ENCODE measurements around the gene LPAR3.

LPAR3 gene

GRCh38 chr1:84872696-84873355 is 20.2 kb downstream of the LPAR3 start:
- no peak for DNase-seq (ENCODE audit: low read depth)
- peaks cover 8% of the 10 kb centered on the region for H3K27me3 ChIP-seq (replicated peaks; ENCODE audit: control insufficient read depth, insufficient read depth, low read length)
- no peak overlapping the region for H3K4me3 ChIP-seq (ENCODE audit: low read length)

GRCh38 chr1:84871181-84871580 is 21.8 kb downstream of the LPAR3 start:
- no peak overlapping the region for H3K9ac ChIP-seq (ENCODE audit: low read length)

More at GRCh38 chr1:84872696-84873355, 20.2 kb downstream of the LPAR3 start:
- Histone ChIP-seq H3K4me1 (ENCODE audit: control insufficient read depth, insufficient read depth, low read length) (no peaks in the 10 kb centered on the region), H3K9me3 (ENCODE audit: control insufficient read depth, low read length) (no peaks in the 10 kb centered on the region), H3K9ac (ENCODE audit: low read length) (no peak overlapping the region), H3K36me3 (ENCODE audit: control insufficient read depth, insufficient read depth, low read length, severe bottlenecking) (no peaks in the 10 kb centered on the region)

GRCh38 chr1:84870591-84870990 is 22.4 kb downstream of the LPAR3 start:
- Histone ChIP-seq H3K4me3 (ENCODE audit: low read length) (no peak overlapping the region), H3K9me3 (ENCODE audit: control insufficient read depth, low read length) (no peaks in the 10 kb centered on the region), H3K4me1 (ENCODE audit: control insufficient read depth, insufficient read depth, low read length) (no peaks in the 10 kb centered on the region), H3K9ac (ENCODE audit: low read length) (no peak overlapping the region), H3K27me3 (replicated peaks; ENCODE audit: control insufficient read depth, insufficient read depth, low read length) (no peaks in the 10 kb centered on the region), H3K36me3 (ENCODE audit: control insufficient read depth, insufficient read depth, low read length, severe bottlenecking) (no peaks in the 10 kb centered on the region)
- no peak for DNase-seq (ENCODE audit: low read depth)

More at GRCh38 chr1:84871181-84871580, 21.8 kb downstream of the LPAR3 start:
- Histone ChIP-seq H3K4me3 (ENCODE audit: low read length) (no peak overlapping the region), H3K36me3 (ENCODE audit: control insufficient read depth, insufficient read depth, low read length, severe bottlenecking) (no peaks in the 10 kb centered on the region), H3K4me1 (ENCODE audit: control insufficient read depth, insufficient read depth, low read length) (no peaks in the 10 kb centered on the region), H3K9me3 (ENCODE audit: control insufficient read depth, low read length) (no peaks in the 10 kb centered on the region), H3K27me3 (replicated peaks; ENCODE audit: control insufficient read depth, insufficient read depth, low read length) (peaks cover 3% of the 10 kb centered on the region)
- peak; percentile 62 for DNase-seq (ENCODE audit: low read depth)

- Histone ChIP-seq H3K36me3 (ENCODE audit: control insufficient read depth, insufficient read depth, low read length, severe bottlenecking) (no peaks in the 10 kb centered on the region), H3K27me3 (replicated peaks; ENCODE audit: control insufficient read depth, insufficient read depth, low read length) (no peaks in the 10 kb centered on the region), H3K9ac (ENCODE audit: low read length) (no peak overlapping the region), H3K4me1 (ENCODE audit: control insufficient read depth, insufficient read depth, low read length) (no peaks in the 10 kb centered on the region), H3K4me3 (ENCODE audit: low read length) (no peak overlapping the region), H3K9me3 (ENCODE audit: control insufficient read depth, low read length) (no peaks in the 10 kb centered on the region)
- DNase-seq (ENCODE audit: low read depth) = peak; percentile 25
These were observed 23.3 kb downstream of the LPAR3 start for GRCh38 chr1:84869720-84870119.

- DNase-seq (ENCODE audit: low read depth) = no peak
- H3K9ac ChIP-seq (ENCODE audit: low read length) = no peak overlapping the region
- no peaks in the 10 kb centered on the region for H3K36me3 ChIP-seq (ENCODE audit: control insufficient read depth, insufficient read depth, low read length, severe bottlenecking)
- H3K27me3 ChIP-seq (replicated peaks; ENCODE audit: control insufficient read depth, insufficient read depth, low read length) = no peaks in the 10 kb centered on the region
- no peak overlapping the region for H3K4me3 ChIP-seq (ENCODE audit: low read length)
- H3K4me1 ChIP-seq (ENCODE audit: control insufficient read depth, insufficient read depth, low read length) = no peaks in the 10 kb centered on the region
- H3K9me3 ChIP-seq (ENCODE audit: control insufficient read depth, low read length) = no peaks in the 10 kb centered on the region
These were observed 30.2 kb downstream of the LPAR3 start for GRCh38 chr1:84862810-84863251.

GRCh38 chr1:84861988-84862644 is 30.9 kb downstream of the LPAR3 start:
- H3K4me1 ChIP-seq (ENCODE audit: control insufficient read depth, insufficient read depth, low read length) = no peaks in the 10 kb centered on the region
- no peak overlapping the region for H3K9ac ChIP-seq (ENCODE audit: low read length)
- DNase-seq (ENCODE audit: low read depth) = no peak
- H3K4me3 ChIP-seq (ENCODE audit: low read length) = no peak overlapping the region
- H3K9me3 ChIP-seq (ENCODE audit: control insufficient read depth, low read length) = no peaks in the 10 kb centered on the region
- H3K27me3 ChIP-seq (replicated peaks; ENCODE audit: control insufficient read depth, insufficient read depth, low read length) = no peaks in the 10 kb centered on the region
- no peaks in the 10 kb centered on the region for H3K36me3 ChIP-seq (ENCODE audit: control insufficient read depth, insufficient read depth, low read length, severe bottlenecking)

GRCh38 chr1:84861516-84861915 is 31.5 kb downstream of the LPAR3 start:
- no peak for DNase-seq (ENCODE audit: low read depth)
- H3K4me3 ChIP-seq (ENCODE audit: low read length) = no peak overlapping the region
- no peaks in the 10 kb centered on the region for H3K27me3 ChIP-seq (replicated peaks; ENCODE audit: control insufficient read depth, insufficient read depth, low read length)
- no peaks in the 10 kb centered on the region for H3K9me3 ChIP-seq (ENCODE audit: control insufficient read depth, low read length)
- no peaks in the 10 kb centered on the region for H3K4me1 ChIP-seq (ENCODE audit: control insufficient read depth, insufficient read depth, low read length)
- H3K9ac ChIP-seq (ENCODE audit: low read length) = no peak overlapping the region
- H3K36me3 ChIP-seq (ENCODE audit: control insufficient read depth, insufficient read depth, low read length, severe bottlenecking) = no peaks in the 10 kb centered on the region

- no peaks in the 10 kb centered on the region for H3K9me3 ChIP-seq (ENCODE audit: control insufficient read depth, low read length)
- H3K27me3 ChIP-seq (replicated peaks; ENCODE audit: control insufficient read depth, insufficient read depth, low read length) = no peaks in the 10 kb centered on the region
- H3K4me3 ChIP-seq (ENCODE audit: low read length) = no peak overlapping the region
- no peaks in the 10 kb centered on the region for H3K36me3 ChIP-seq (ENCODE audit: control insufficient read depth, insufficient read depth, low read length, severe bottlenecking)
- no peak overlapping the region for H3K9ac ChIP-seq (ENCODE audit: low read length)
- H3K4me1 ChIP-seq (ENCODE audit: control insufficient read depth, insufficient read depth, low read length) = peaks cover 3% of the 10 kb centered on the region
- peak; percentile 57 for DNase-seq (ENCODE audit: low read depth)
These were observed 33.1 kb downstream of the LPAR3 start for GRCh38 chr1:84859866-84860265.

GRCh38 chr1:84857906-84858305 is 35.1 kb downstream of the LPAR3 start:
- no peak for DNase-seq (ENCODE audit: low read depth)
- no peak overlapping the region for H3K4me3 ChIP-seq (ENCODE audit: low read length)
- no peaks in the 10 kb centered on the region for H3K9me3 ChIP-seq (ENCODE audit: control insufficient read depth, low read length)
- H3K36me3 ChIP-seq (ENCODE audit: control insufficient read depth, insufficient read depth, low read length, severe bottlenecking) = no peaks in the 10 kb centered on the region
- peaks cover 11% of the 10 kb centered on the region for H3K4me1 ChIP-seq (ENCODE audit: control insufficient read depth, insufficient read depth, low read length)
- no peak overlapping the region for H3K9ac ChIP-seq (ENCODE audit: low read length)
- H3K27me3 ChIP-seq (replicated peaks; ENCODE audit: control insufficient read depth, insufficient read depth, low read length) = no peaks in the 10 kb centered on the region

- peaks cover 11% of the 10 kb centered on the region for H3K4me1 ChIP-seq (ENCODE audit: control insufficient read depth, insufficient read depth, low read length)
- H3K27me3 ChIP-seq (replicated peaks; ENCODE audit: control insufficient read depth, insufficient read depth, low read length) = no peaks in the 10 kb centered on the region
- DNase-seq (ENCODE audit: low read depth) = no peak
- no peak overlapping the region for H3K4me3 ChIP-seq (ENCODE audit: low read length)
- H3K9me3 ChIP-seq (ENCODE audit: control insufficient read depth, low read length) = no peaks in the 10 kb centered on the region
- H3K9ac ChIP-seq (ENCODE audit: low read length) = no peak overlapping the region
- H3K36me3 ChIP-seq (ENCODE audit: control insufficient read depth, insufficient read depth, low read length, severe bottlenecking) = no peaks in the 10 kb centered on the region
These were observed 36.2 kb downstream of the LPAR3 start for GRCh38 chr1:84856726-84857270.

- H3K4me1 ChIP-seq (ENCODE audit: control insufficient read depth, insufficient read depth, low read length) = peaks cover 18% of the 10 kb centered on the region
- H3K9ac ChIP-seq (ENCODE audit: low read length) = no peak overlapping the region
- H3K36me3 ChIP-seq (ENCODE audit: control insufficient read depth, insufficient read depth, low read length, severe bottlenecking) = no peaks in the 10 kb centered on the region
- no peak for DNase-seq (ENCODE audit: low read depth)
- H3K9me3 ChIP-seq (ENCODE audit: control insufficient read depth, low read length) = no peaks in the 10 kb centered on the region
- H3K27me3 ChIP-seq (replicated peaks; ENCODE audit: control insufficient read depth, insufficient read depth, low read length) = no peaks in the 10 kb centered on the region
- H3K4me3 ChIP-seq (ENCODE audit: low read length) = no peak overlapping the region
These were observed 37.0 kb downstream of the LPAR3 start for GRCh38 chr1:84855691-84856630.

All from adipocyte (in vitro differentiated cells).